Mucosa of descending colon (tissue), 3 donors: ENCODE measurements around the gene CCBE1. TPM values are rescaled to one million over a fixed set of nuclear protein-coding genes. Genes with fewer than 3 reads are reported as not detected.

Experiments used
- ATAC-seq: fragments of 200-7000 bp; cut with Tn5 transposase; one replicate; pipeline ENCODE4 v1.9.1; 2020; ENCODE audit warnings: mild to moderate bottlenecking, moderate library complexity
- DNase-seq, 3 donors: peaks; one replicate each; pipeline ENCODE4 v3.0.0-alpha.2; 2020
- H3K36me3 ChIP-seq: fragments of 200-600 bp; one replicate; pipeline ENCODE4 v1.8.0; 2021; ENCODE audit warnings: low read depth, mild to moderate bottlenecking
- H3K4me1 ChIP-seq: fragments of 200-600 bp; one replicate; pipeline ENCODE4 v1.8.0; 2021; ENCODE audit warnings: low read depth, mild to moderate bottlenecking
- H3K4me3 ChIP-seq: fragments of 200-600 bp; one replicate; pipeline ENCODE4 v1.8.0; 2021; ENCODE audit warnings: mild to moderate bottlenecking
- H3K9me3 ChIP-seq: fragments of 200-600 bp; one replicate; pipeline ENCODE4 v1.8.0; 2021; ENCODE audit warnings: mild to moderate bottlenecking
- CTCF ChIP-seq: fragments of 200-600 bp; IDR thresholded peaks from one replicate; pipeline ENCODE4 v1.8.0; 2022; ENCODE audit warnings: antibody characterized with exemption, mild to moderate bottlenecking
- intact Hi-C, 2 donors: fragments of 100-400 bp; cut with DNase I in 1 of 2; cut with micrococcal nuclease in 1 of 2; formaldehyde crosslinking; loops; one replicate each; pipeline versions ENCODE4 v1.11.0 to v1.11.1; 2022; cut with DNase I, micrococcal nuclease
- total RNA-seq, 3 donors: library from RNA; stranded (reverse); fragmentation: NEBNext Ultra II Directional in 2 of 3; extraction: Animal tissue kit (Norgen Biotek cat#: 25700) in 2 of 3; gene quantifications; one replicate each; pipeline versions ENCODE4 v1.2.1 to v1.2.4, GENCODE V29; 2021 to 2023
- donor health status: DM: no; HTN: no; CAD: no; lungs with moderate emphysema.
- donor health status: DM: no; HTN: no; CAD: no.
- donor health status: DM: no; HTN: yes; CAD: no.

Gene CCBE1
- total RNA-seq, 3 donors from 2014 or later = 1.6 to 54.7 (median 2.2) TPM

- intact Hi-C loops = no loop called here
These were observed 315.3 kb downstream of the CCBE1 start for GRCh38 chr18:59381949-59382348.

More at GRCh38 chr18:59381949-59382348, 315.3 kb downstream of the CCBE1 start:
- H3K9me3 ChIP-seq = no peaks in the 10 kb centered on the region
- ATAC-seq (no peak), DNase-seq (no peak)
- no peak for TF ChIP-seq CTCF
- H3K4me3 ChIP-seq = no peak overlapping the region
- no peaks in the 10 kb centered on the region for H3K36me3 ChIP-seq
- no peaks in the 10 kb centered on the region for H3K4me1 ChIP-seq

Other genes with a start within 250 kb of the CCBE1 start
- gene PMAIP1, start 202.6 kb upstream of the CCBE1 start, total RNA-seq = 1 to 10 TPM; 1.2 to 2.2 (median 2.1) TPM